GM18526 (cell line): Measurements from ENCODE around the gene ZNF417.

Experiments
- POLR2A ChIP-seq: IDR thresholded peaks from 3 replicates; pipeline ENCODE4 v1.6.1; 2011; ENCODE audit not compliant: insufficient read length; ENCODE audit errors: extremely low read depth

ZNF417 gene

DNA sequence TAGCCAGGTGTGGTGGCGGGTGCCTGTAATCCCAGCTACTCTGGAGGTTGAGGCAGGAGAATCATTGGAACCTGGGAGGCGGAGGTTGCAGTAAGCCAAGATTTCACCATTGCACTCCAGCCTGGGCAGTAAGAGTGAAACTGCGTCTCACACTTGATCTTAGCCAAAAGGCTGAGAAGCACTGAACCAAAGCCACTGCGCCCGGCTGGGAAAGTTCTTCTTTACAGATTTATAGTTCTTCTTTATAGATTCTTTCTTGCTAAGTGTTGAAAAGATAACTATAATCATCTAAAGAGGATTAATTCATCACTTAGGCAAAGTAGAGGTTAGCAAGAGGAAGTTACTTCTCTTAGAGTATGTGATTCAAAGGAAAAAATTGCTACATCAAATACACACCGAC, 11.1 kb downstream of the ZNF417 start:
- no peak for TF ChIP-seq POLR2A

DNA sequence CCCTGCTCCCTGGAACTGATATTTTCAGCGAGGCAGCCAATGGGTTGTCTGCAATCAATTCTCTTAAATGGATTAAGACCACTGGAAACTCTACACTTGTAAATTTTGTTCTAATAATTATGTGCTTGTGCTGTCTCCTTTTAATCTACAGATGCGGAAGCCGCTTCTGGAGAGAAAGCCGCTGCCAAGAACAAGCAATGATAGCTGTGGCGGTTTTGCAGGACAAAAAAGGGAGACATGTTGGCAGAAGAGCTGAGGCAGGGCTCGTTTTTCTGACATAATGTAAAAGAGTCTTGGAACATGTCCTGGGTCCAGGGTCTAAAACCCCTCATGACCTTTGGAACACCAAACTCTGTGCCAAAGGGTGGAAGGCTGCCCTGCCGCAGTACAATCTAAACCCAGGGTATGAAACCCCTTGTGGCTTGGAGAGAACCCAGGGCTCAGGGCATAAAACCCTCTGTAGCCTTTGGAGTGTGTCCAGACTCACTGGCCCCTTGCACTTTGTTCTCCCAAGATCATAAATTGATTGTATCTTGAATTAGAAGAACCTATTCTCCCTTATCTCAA, 12.7 kb downstream of the ZNF417 start:
- no peak for TF ChIP-seq POLR2A

DNA sequence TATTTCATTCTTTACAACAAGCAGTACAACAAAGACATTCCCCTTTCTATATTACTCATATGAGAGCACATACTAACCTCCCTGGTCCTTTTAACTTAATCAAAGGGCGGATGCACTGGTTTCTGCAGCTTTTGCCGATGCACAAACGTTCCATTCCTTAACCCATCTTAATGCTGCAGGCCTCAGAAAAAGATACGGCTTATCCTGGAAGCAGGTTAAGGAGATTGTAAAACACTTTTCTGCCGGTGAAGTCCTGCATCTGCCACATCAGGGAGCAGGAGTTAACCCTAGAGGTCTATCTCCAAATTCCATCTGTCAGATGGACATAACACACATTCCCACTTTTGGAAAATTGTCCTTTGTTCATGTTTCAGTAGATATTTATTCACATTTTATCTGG, 16.1 kb downstream of the ZNF417 start:
- no peak for TF ChIP-seq POLR2A

DNA sequence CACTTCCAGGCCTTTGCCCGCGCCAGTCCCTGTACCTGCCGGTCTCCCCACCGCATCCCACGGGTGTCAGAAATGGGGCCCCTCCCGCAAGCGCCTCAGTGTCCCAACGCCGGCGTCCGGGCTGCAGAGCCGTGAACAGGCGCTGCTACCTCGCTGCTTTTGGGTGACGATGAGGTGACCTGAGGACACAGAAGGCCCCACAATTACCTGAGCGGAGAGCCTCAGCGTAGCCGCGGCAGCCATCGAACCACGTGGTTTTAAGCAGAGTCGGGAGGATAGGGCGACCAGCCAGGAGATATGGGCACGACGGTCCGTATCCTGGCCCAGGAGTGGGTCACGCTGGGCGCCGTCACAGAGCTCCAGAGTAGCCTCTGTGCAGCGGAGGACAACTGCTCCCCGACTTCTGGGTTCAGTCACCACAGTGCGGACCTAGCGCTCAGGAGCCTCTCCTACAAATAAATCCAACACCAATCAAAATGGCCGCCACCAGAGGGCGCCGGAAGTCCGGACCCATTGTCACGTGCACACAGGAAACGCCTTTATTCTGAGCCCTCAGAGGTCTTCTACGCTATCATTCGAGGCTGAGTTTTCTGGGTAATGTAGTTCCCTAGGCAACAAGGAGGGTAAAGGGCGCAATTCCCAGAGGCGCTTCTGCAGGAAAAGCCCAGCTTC, 27.7 kb downstream of the ZNF417 start, which contains the start of gene ZNF814:
TSS of gene ZNF814 (minus strand) at position 478 of the 672 bp plus-strand sequence. CDS start at position 243, 235 bp downstream.
- TF ChIP-seq POLR2A, result peak; percentile 65

DNA sequence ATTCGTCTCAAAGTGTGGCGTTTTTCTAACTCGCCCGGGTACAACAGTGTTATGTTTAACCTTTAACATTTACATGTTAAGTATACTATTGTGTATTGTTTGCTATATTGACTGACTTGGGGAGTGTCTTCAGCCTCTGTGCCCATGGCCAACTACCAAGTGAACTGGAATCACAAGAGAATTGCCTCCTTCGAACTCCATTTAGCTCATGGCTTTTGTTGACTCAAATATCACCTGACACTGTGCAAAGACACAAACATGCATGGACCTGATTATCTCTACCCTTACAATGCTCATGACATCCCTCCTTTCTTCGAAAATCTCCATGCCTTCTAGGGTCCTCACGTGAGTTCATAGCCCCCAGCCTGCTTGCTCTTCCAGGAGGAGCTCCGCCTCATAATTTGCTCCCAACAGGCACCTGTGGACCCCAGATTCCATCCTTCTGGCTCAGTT, 28.3 kb downstream of the ZNF417 start:
- no peak for TF ChIP-seq POLR2A

DNA sequence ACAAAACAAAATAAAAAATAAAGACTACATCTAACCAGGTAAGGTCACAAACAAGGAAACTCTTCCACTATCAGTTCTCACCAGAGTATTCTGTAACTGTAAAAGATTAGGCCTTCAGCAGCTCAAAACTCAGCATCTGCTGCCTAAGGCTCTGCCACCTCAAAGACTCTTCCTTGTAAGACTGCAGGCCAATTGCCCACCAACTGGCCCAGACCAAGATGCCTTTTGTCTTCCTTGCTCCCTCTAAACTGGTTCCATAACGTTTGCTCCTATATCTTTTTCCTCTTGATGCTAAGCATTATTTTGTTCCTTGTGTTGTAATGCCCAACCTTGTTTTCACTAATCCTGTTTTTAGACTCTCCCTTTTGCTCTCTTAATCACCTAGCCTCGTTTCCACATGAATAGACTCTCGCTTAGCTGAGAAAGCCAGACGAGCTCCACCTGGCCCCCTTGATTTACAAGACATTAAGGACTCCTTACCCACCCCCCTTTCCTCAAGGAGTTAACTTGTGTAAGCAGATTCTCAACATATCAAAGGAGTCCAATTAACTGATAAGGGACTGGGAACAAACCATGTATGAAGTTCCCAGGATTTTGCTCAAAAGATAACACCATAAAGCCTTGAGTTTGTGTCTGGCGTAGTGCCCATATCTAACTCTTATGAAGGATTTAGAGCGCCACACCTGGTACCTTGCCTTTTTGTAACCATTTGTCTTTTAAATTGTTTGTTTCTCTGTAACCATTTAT, 29.0 kb downstream of the ZNF417 start:
- no peak for TF ChIP-seq POLR2A

DNA sequence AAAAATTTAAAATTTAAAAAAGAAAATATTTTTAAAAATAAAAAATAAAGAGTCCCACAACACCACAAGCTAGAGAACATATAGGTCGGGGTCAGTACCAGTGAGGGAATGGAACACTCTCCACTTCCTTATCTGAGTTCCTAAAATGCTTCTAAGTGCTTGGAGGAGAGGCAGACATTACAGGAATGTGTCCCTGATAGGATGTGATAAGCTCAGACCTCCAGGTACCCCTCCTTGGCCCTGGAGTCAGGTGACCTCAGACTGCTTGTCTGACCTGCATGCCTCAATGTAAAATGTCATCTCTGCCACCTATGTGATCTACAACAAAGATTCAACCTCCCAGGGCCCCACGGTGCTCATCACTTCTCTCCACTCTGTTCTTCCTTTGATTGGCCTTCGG, 30.3 kb downstream of the ZNF417 start:
- no peak for TF ChIP-seq POLR2A

DNA sequence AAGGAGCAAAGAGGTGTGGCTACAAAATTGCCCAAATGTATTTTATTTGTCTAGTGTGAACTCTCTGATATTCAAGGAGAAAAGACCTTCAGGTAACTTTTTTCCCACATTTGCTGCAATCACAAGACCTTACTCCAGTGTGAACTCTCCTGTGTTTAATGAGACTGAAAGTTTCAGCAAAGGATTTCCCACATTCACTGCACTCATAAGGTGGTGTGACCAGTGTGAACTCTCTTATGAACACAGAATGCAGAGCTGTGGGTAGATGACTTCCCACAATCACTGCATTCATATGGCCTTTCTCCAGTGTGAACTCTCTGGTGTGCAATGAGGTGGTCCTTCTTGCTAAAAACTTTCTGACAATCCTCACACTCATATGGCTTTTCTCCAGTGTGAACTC, 43.9 kb downstream of the ZNF417 start:
- TF ChIP-seq POLR2A, result no peak

DNA sequence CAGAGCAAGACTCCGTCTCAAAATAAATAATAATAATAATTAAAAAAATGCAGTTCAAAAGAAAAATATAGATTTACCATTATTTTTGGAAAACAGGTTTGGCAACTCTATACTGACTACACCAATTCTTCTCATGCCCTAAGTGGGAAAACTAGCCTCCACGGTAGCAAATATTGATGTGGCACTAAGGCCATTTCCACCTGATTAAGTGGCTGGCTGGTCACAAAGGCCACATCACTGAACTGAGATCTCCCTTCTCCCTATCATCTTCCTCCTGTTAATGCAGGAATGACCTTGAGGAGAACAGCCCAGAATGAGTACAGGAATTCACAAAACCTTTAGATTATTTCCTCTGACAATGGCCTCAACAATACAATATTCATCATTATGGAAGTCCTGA, 46.2 kb downstream of the ZNF417 start:
- no peak for TF ChIP-seq POLR2A

DNA sequence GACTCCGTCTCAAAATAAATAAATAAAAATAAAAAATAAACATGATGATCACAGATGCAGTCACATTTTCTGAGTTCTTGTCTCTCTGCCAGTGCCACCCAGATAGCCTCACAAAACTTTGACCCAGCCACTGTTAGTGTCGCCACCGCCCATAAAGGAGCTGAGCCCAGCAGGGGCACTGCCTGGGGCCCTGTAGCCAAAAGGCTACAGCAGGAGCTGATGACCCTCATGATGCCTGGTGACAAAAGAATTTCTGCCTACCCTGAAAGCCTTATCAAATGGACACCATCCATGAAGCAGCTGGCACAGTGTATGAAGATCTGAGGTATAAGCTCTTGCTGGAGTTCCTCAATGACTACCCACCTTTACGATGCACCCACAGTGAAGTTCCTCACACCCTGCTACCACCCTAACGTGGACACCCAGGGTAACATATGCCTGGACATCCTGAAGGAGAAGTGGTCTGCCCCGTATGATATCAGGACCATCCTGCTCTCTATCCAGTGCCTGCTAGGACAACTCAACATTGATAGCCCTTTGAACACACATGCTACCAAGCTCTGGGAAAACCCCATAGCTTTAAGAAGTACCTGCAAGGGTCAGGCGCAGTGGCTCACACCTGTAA, 48.4 kb downstream of the ZNF417 start:
- no peak for TF ChIP-seq POLR2A
